HG03521 (cell line): Measurements from ENCODE around the gene SLC38A8.

ENCODE experiments used
- ATAC-seq: cut with Tn5 transposase; IDR thresholded peaks from one replicate; pipeline ENCODE4 v1.9.1; 2021; ENCODE audit warnings: mild to moderate bottlenecking, moderate library complexity; ENCODE audit not compliant: unreplicated experiment

The SLC38A8 gene

GRCh38 chr16:84049403-84050060 lies 6.9 kb upstream of the SLC38A8 start:
- ATAC-seq: no peak

- ATAC-seq: no peak
Measured at GRCh38 chr16:84048871-84049270, 6.3 kb upstream of the SLC38A8 start.

GRCh38 chr16:84048270-84048669 lies 5.7 kb upstream of the SLC38A8 start:
- ATAC-seq: no peak

- no peak for ATAC-seq
Measured at GRCh38 chr16:84047626-84048025, 5.0 kb upstream of the SLC38A8 start.

- ATAC-seq: no peak
Measured at GRCh38 chr16:84047206-84047605, 4.6 kb upstream of the SLC38A8 start.

GRCh38 chr16:84045818-84046470 lies 3.3 kb upstream of the SLC38A8 start:
- ATAC-seq: no peak

- ATAC-seq: no peak
Measured at GRCh38 chr16:84045001-84045817, 2.6 kb upstream of the SLC38A8 start.

GRCh38 chr16:84044118-84044488 lies 1.5 kb upstream of the SLC38A8 start:
- no peak for ATAC-seq

GRCh38 chr16:84043486-84044117 lies 1.0 kb upstream of the SLC38A8 start:
- no peak for ATAC-seq

- no peak for ATAC-seq
Measured at GRCh38 chr16:84042879-84043485, 387 bp upstream of the SLC38A8 start.

GRCh38 chr16:84041881-84042280 lies 714 bp downstream of the SLC38A8 start:
- no peak for ATAC-seq

- no peak for ATAC-seq
Measured at GRCh38 chr16:84040823-84041820, 1.5 kb downstream of the SLC38A8 start.

- ATAC-seq: no peak
Measured at GRCh38 chr16:84040226-84040822, 2.3 kb downstream of the SLC38A8 start.

GRCh38 chr16:84039696-84040095 lies 2.9 kb downstream of the SLC38A8 start:
- no peak for ATAC-seq

- no peak for ATAC-seq
Measured at GRCh38 chr16:84038469-84038868, 4.1 kb downstream of the SLC38A8 start.

GRCh38 chr16:84036982-84037425 lies 5.6 kb downstream of the SLC38A8 start:
- no peak for ATAC-seq

GRCh38 chr16:84036131-84036530 lies 6.5 kb downstream of the SLC38A8 start:
- ATAC-seq: no peak

- no peak for ATAC-seq
Measured at GRCh38 chr16:84034516-84034915, 8.1 kb downstream of the SLC38A8 start.
